ENCODE results near the gene EMSY.
A peak's percentile ranks its signal among the peaks of the same experiment; 100 is the strongest.

The EMSY gene

DNA sequence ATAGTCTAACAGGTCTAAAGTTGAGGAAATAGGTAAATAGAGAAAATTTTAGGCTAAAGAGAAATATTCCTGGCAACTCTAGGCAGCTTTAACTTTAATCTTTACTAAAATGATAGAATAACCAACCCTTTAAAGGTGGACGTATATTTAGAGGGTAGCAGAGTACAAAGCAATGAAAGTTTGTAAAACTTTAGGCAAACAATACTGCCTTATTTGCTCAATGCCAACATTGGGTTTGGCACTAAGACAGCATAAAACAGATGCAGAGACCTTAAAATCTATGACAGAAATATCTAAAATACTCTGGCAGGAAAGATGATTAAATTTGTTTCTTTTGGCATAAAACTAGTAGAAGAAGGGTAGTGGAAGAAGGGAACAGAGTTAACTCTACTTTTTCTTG is 70.7 kb downstream of the EMSY start:
- TF ChIP-seq CTCF (conservative IDR thresholded peaks at IDR 0.05; ENCODE audit: low read length), result no peak
- no peak for DNase-seq (ENCODE audit: low read depth)
- H3K4me3 ChIP-seq (ENCODE audit: low read length), result no peak overlapping the region

DNA sequence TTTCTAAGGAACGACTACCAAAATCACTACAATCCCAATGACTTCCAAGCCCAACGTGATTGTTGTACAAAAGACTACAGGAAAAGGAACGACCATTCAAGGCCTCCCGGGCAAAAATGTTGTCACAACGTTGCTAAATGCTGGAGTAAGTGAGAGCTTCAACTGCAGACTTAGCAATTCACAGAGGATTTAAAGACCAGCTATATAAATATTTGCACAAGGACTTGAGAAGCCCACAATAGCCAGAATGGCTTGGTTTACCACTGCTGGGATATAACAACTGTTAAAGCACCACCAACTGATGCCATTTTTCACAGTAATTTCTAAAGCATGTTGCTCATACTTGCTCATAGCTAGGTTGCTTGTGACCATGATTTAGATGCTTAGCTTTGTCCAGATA is 78.3 kb downstream of the EMSY start:
- DNase-seq (ENCODE audit: low read depth), result no peak
- TF ChIP-seq CTCF (conservative IDR thresholded peaks at IDR 0.05; ENCODE audit: low read length), result no peak
- no peak overlapping the region for H3K4me3 ChIP-seq (ENCODE audit: low read length)

GRCh38 chr11:76523786-76524436 is 79.1 kb downstream of the EMSY start:
- H3K4me3 ChIP-seq (ENCODE audit: low read length), result no peak overlapping the region
- DNase-seq (ENCODE audit: low read depth), result no peak
- no peak for TF ChIP-seq CTCF (conservative IDR thresholded peaks at IDR 0.05; ENCODE audit: low read length)

- no peak for TF ChIP-seq CTCF (conservative IDR thresholded peaks at IDR 0.05; ENCODE audit: low read length)
- DNase-seq (ENCODE audit: low read depth), result no peak
- no peak overlapping the region for H3K4me3 ChIP-seq (ENCODE audit: low read length)
Observed at GRCh38 chr11:76524461-76524860, 79.6 kb downstream of the EMSY start.

GRCh38 chr11:76524919-76525318 is 80.1 kb downstream of the EMSY start:
- H3K4me3 ChIP-seq (ENCODE audit: low read length), result no peak overlapping the region
- TF ChIP-seq CTCF (conservative IDR thresholded peaks at IDR 0.05; ENCODE audit: low read length), result no peak
- DNase-seq (ENCODE audit: low read depth), result peak; percentile 84

- no peak overlapping the region for H3K4me3 ChIP-seq (ENCODE audit: low read length)
- no peak for TF ChIP-seq CTCF (conservative IDR thresholded peaks at IDR 0.05; ENCODE audit: low read length)
- no peak for DNase-seq (ENCODE audit: low read depth)
Observed at GRCh38 chr11:76526878-76527277, 82.1 kb downstream of the EMSY start.

- no peak for TF ChIP-seq CTCF (conservative IDR thresholded peaks at IDR 0.05; ENCODE audit: low read length)
- DNase-seq (ENCODE audit: low read depth), result no peak
- H3K4me3 ChIP-seq (ENCODE audit: low read length), result no peak overlapping the region
Observed at GRCh38 chr11:76542436-76542835, 97.6 kb downstream of the EMSY start.

Data from AG10803 (cell line).